HepG2 (cell line): Measurements from ENCODE around the gene ADAMTS17. TPM values are rescaled to one million over a fixed set of nuclear protein-coding genes. Genes with fewer than 3 reads are reported as not detected.

Experiments used
- ATAC-seq: fragments of 200-7000 bp; cut with Tn5 transposase; 3 replicates; pipeline ENCODE4 v1.9.1; 2020; ENCODE audit warnings: mild to moderate bottlenecking, moderate library complexity
- BruUV-seq: library from RNA; stranded (reverse); fragments of 400-500 nt; replicated peaks from 2 replicates; lab custom pipeline; 2021; lab: Mats Ljungman, UMichigan
- CTCF ChIA-PET: fragments of 300-600 bp; formaldehyde crosslinking; extraction: SDS; loops from one replicate; lab custom pipeline; 2021; ENCODE audit warnings: low total read pairs, inconsistent platforms, low intra/inter-chr PET ratio; lab: Yijun Ruan, JAX
- POLR2A ChIA-PET: fragments of 350-600 bp; sonication (Branson Sonifier 250); formaldehyde crosslinking; loops from one replicate; lab custom pipeline; 2020; ENCODE audit warnings: antibody characterized with exemption, inconsistent platforms; lab: Yijun Ruan, JAX
- DNase-seq: peaks from one replicate; pipeline ENCODE4 v3.0.0-alpha.2; 2015; ENCODE audit warnings: low spot score
- FAIRE-seq: peaks from 3 replicates; lab custom pipeline; 2011; peaks lifted over from hg19 to GRCh38; lab: Jason Lieb, UNC
- H2AFZ ChIP-seq: one replicate; pipeline ENCODE4 v1.6.1; 2011; ENCODE audit warnings: low read length, inconsistent platforms
- H3K27ac ChIP-seq: fragments of 300-600 bp; 3 replicates; pipeline ENCODE4 v1.8.0; 2011; ENCODE audit warnings: mixed run types, mild to moderate bottlenecking, mixed read lengths, low read length, inconsistent platforms; ENCODE audit not compliant: insufficient read depth; ENCODE audit errors: extremely low read length
- H3K27me3 ChIP-seq, 2 experiments: fragments of 200-600 bp in 1 of 2; 2 replicates in 1 of 2; 3 replicates in 1 of 2; pipeline versions ENCODE4 v1.6.0 to v1.8.0; 2011; ENCODE audit warnings: low read length in 2 of 2, mild to moderate bottlenecking in 2 of 2, moderate library complexity in 2 of 2, inconsistent platforms in 1 of 2; ENCODE audit not compliant: insufficient read depth in 2 of 2, control insufficient read depth in 1 of 2
- H3K36me3 ChIP-seq, 2 experiments: fragments of 200-600 bp in 1 of 2; replicated peaks in 1 of 2; 2 replicates in 1 of 2; 3 replicates in 1 of 2; pipeline versions ENCODE4 v1.5.1 to v1.8.0; 2011; ENCODE audit warnings: low read length in 2 of 2, inconsistent platforms in 1 of 2; ENCODE audit not compliant: insufficient read depth in 2 of 2, control insufficient read depth in 1 of 2
- H3K4me1 ChIP-seq: 2 replicates; pipeline ENCODE4 v1.5.1; 2012; ENCODE audit warnings: low read length, inconsistent platforms; ENCODE audit not compliant: insufficient read depth
- H3K4me2 ChIP-seq: 2 replicates; pipeline ENCODE4 v1.6.0; 2011; ENCODE audit warnings: low read depth, low read length, inconsistent platforms
- H3K4me3 ChIP-seq, 3 experiments: fragments of 200-600 bp in 1 of 3; sonication (generic), shearing (Covaris generic) in 1 of 3; replicated peaks in 1 of 3; 2 replicates each; pipeline ENCODE4 v1.5.1; 2011 to 2016; ENCODE audit warnings: low read length in 3 of 3, inconsistent platforms in 2 of 3, low read depth in 2 of 3, mild to moderate bottlenecking in 2 of 3, control low read depth in 1 of 3, mixed read lengths in 1 of 3; ENCODE audit not compliant: insufficient read depth in 1 of 3
- H3K79me2 ChIP-seq: one replicate; pipeline ENCODE4 v1.6.1; 2011; ENCODE audit warnings: low read length, inconsistent platforms; ENCODE audit not compliant: insufficient read depth
- H3K9ac ChIP-seq: 2 replicates; pipeline ENCODE4 v1.6.0; 2011; ENCODE audit warnings: mild to moderate bottlenecking, low read depth, low read length, inconsistent platforms; ENCODE audit not compliant: insufficient read depth
- H3K9me3 ChIP-seq: 2 replicates; pipeline ENCODE4 v1.5.1; 2012; ENCODE audit warnings: mild to moderate bottlenecking, low read length
- H4K20me1 ChIP-seq: 2 replicates; pipeline ENCODE4 v1.6.0; 2011; ENCODE audit warnings: inconsistent platforms, mild to moderate bottlenecking, low read length, moderate library complexity; ENCODE audit not compliant: insufficient read depth
- FOXO4 ChIP-seq: sonication (generic); formaldehyde crosslinking; conservative IDR thresholded peaks from 2 replicates; pipeline ENCODE4 v1.8.1; 2023; ENCODE audit warnings: missing genetic modification reagents
- ISL2 ChIP-seq: sonication (generic); formaldehyde crosslinking; IDR thresholded peaks from 2 replicates; pipeline ENCODE4 v1.5.0; 2020; ENCODE audit warnings: missing genetic modification reagents
- NBN ChIP-seq: fragments of 450-650 bp; conservative IDR thresholded peaks from 2 replicates; pipeline ENCODE4 v1.6.1; 2017
- SPEN ChIP-seq: sonication (generic); formaldehyde crosslinking; IDR thresholded peaks from 2 replicates; pipeline ENCODE4 v1.5.1; 2020; ENCODE audit warnings: low read depth, mild to moderate bottlenecking, missing genetic modification reagents
- TCF7 ChIP-seq: sonication (generic); IDR thresholded peaks from 2 replicates; pipeline ENCODE4 v1.6.1; 2016; ENCODE audit warnings: antibody characterized with exemption, low read depth
- ZBTB37 ChIP-seq: sonication (generic); formaldehyde crosslinking; IDR thresholded peaks from 2 replicates; pipeline ENCODE4 v1.4.0; 2020; ENCODE audit warnings: mild to moderate bottlenecking, missing genetic modification reagents
- ZKSCAN5 ChIP-seq: sonication (generic); formaldehyde crosslinking; IDR thresholded peaks from 2 replicates; pipeline ENCODE4 v1.5.1; 2020; ENCODE audit warnings: mild to moderate bottlenecking, missing genetic modification reagents
- ZNF138 ChIP-seq: sonication (generic); formaldehyde crosslinking; IDR thresholded peaks from 2 replicates; pipeline ENCODE4 v1.5.0; 2020; ENCODE audit warnings: mild to moderate bottlenecking, low read depth, missing genetic modification reagents
- ZNF256 ChIP-seq: sonication (generic); formaldehyde crosslinking; conservative IDR thresholded peaks from 2 replicates; pipeline ENCODE4 v1.4.0; 2020; ENCODE audit warnings: missing genetic modification reagents
- ZNF280B ChIP-seq: sonication (generic); formaldehyde crosslinking; IDR thresholded peaks from 2 replicates; pipeline ENCODE4 v1.5.0; 2020; ENCODE audit warnings: missing genetic modification reagents, mild to moderate bottlenecking, borderline replicate concordance
- ZNF333 ChIP-seq: sonication (generic); formaldehyde crosslinking; IDR thresholded peaks from 2 replicates; pipeline ENCODE4 v1.4.0; 2020; ENCODE audit warnings: mild to moderate bottlenecking, missing genetic modification reagents, borderline replicate concordance
- ZNF780A ChIP-seq: sonication (generic); formaldehyde crosslinking; IDR thresholded peaks from 2 replicates; pipeline ENCODE4 v1.8.0; 2022; ENCODE audit warnings: mild to moderate bottlenecking, missing genetic modification reagents, moderate library complexity
- ZSCAN5A ChIP-seq: sonication (generic); formaldehyde crosslinking; IDR thresholded peaks from 2 replicates; pipeline ENCODE4 v1.8.0; 2022; ENCODE audit warnings: mild to moderate bottlenecking, missing genetic modification reagents, borderline replicate concordance
- WGBS: methylation state at CpG from one replicate; pipeline ENCODE4 v1.1.6; 2017; ENCODE audit warnings: low lambda C conversion rate; 5-methylcytosine and 5-hydroxymethylcytosine counted together
- in situ Hi-C: cut with HindIII; loops from 2 replicates; pipeline ENCODE4 v1.10.0; 2017; ENCODE audit warnings: low pct_unique_long_range_greater_than_20kb; ENCODE audit not compliant: extremely low pct_ligation_motif_present
- intact Hi-C: fragments of 100-400 bp; cut with micrococcal nuclease; formaldehyde crosslinking; loops from one replicate; pipeline ENCODE4 v1.10.0; 2022; ENCODE audit not compliant: unreplicated experiment
- polyA plus RNA-seq, 8 experiments: library from polyadenylated mRNA; depleted of rRNA in 3 of 8; stranded (reverse) in 7 of 8; unstranded in 1 of 8; fragments of >200 nt; fragmentation: Illumina TruSeq in 4 of 8; extraction: Trizol in 4 of 8; gene quantifications; 2 replicates each; pipeline versions ENCODE4 v1.2.1 to v1.2.3, GENCODE V29; 2011 to 2016; ENCODE audit warnings: low read depth in 4 of 8, missing spikeins in 1 of 8, mixed read lengths in 1 of 8; ENCODE audit not compliant: insufficient read depth in 1 of 8
- total RNA-seq, 5 experiments: library from RNA; depleted of rRNA; stranded (reverse); fragments of >200 nt; fragmentation: Illumina TruSeq; extraction: Trizol; gene quantifications; 2 replicates each; pipeline ENCODE4 v1.2.3, GENCODE V29; 2016; ENCODE audit warnings: low read depth in 1 of 5

ADAMTS17 gene
- total and polyA plus RNA-seq, 2 of the 13 experiments (the other 11 are each of a cell fraction or from before 2014, with no cell fraction given), result 0.02 to 0.04 TPM

GRCh38 chr15:99993262-99993661 lies 348.5 kb downstream of the ADAMTS17 start (continued):
- TF ChIP-seq ZSCAN5A, result no peak
- no peak for TF ChIP-seq ZNF138 (CRISPR knock-in tag)
- TF ChIP-seq, all 625 proteins: peak for 0

- H3K27ac ChIP-seq, result no peak overlapping the region
- H3K4me2 ChIP-seq, result no peak overlapping the region
- H3K79me2 ChIP-seq, result no peaks in the 10 kb centered on the region
- ChIA-PET POLR2A (no interaction called here), CTCF (no interaction called here)
- FAIRE-seq, result no peak
- H3K9ac ChIP-seq, result no peak overlapping the region
- no peak for DNase-seq
- no peak overlapping the region for H3K4me3 ChIP-seq
- H3K4me1 ChIP-seq, result no peaks in the 10 kb centered on the region
- H3K9me3 ChIP-seq, result no peaks in the 10 kb centered on the region
- BruUV-seq, result no TSS peak
- 74% methylated on average over 14 of the region's 29 CpGs for WGBS
- no peak overlapping the region for H2AFZ ChIP-seq
- H4K20me1 ChIP-seq, result no peaks in the 10 kb centered on the region
- in situ Hi-C loops (no loop called here), intact Hi-C loops (no loop called here)
- no peak for ATAC-seq
- no peaks in the 10 kb centered on the region for H3K36me3 ChIP-seq
- H3K27me3 ChIP-seq, result no peaks in the 10 kb centered on the region
- TF ChIP-seq ZNF280B (CRISPR knock-in tag) (no peak), ZNF256 (CRISPR knock-in tag) (no peak), ZNF333 (CRISPR knock-in tag) (no peak), ZBTB37 (CRISPR knock-in tag) (no peak), FOXO4 (CRISPR knock-in tag) (no peak), ZKSCAN5 (CRISPR knock-in tag) (no peak), NBN (no peak), ZNF780A (CRISPR knock-in tag) (no peak), TCF7 (no peak), ISL2 (CRISPR knock-in tag) (no peak), SPEN (CRISPR knock-in tag) (no peak)
Measured at GRCh38 chr15:99992611-99993231, 349.1 kb downstream of the ADAMTS17 start.
